GM12864 (cell line): Measurements from ENCODE around the gene CTDP1.

Source experiments
- DNase-seq: peaks from one replicate; pipeline ENCODE4 v3.0.0-alpha.2; 2011; ENCODE audit warnings: low read depth
- H3K4me3 ChIP-seq: 2 replicates; pipeline ENCODE4 v1.5.1; 2011; ENCODE audit warnings: mild to moderate bottlenecking, low read depth, low read length, control low read depth
- CTCF ChIP-seq: IDR thresholded peaks from 2 replicates; pipeline ENCODE4 v1.5.1; 2011; ENCODE audit warnings: low read depth, mild to moderate bottlenecking, moderate library complexity, low read length, control low read depth, inconsistent platforms; ENCODE audit errors: missing control alignments

The CTDP1 gene

GRCh38 chr18:79712206-79712857 is 32.7 kb downstream of the CTDP1 start:
- DNase-seq: no peak
- TF ChIP-seq CTCF: no peak
- no peak overlapping the region for H3K4me3 ChIP-seq

GRCh38 chr18:79713341-79713740 is 33.7 kb downstream of the CTDP1 start:
- no peak overlapping the region for H3K4me3 ChIP-seq
- TF ChIP-seq CTCF: no peak
- no peak for DNase-seq

- TF ChIP-seq CTCF: no peak
- DNase-seq: no peak
These were observed 35.1 kb downstream of the CTDP1 start for GRCh38 chr18:79714531-79715240.

GRCh38 chr18:79715280-79715679 is 35.7 kb downstream of the CTDP1 start:
- no peak overlapping the region for H3K4me3 ChIP-seq
- TF ChIP-seq CTCF: no peak
- DNase-seq: no peak

More at GRCh38 chr18:79714531-79715240, 35.1 kb downstream of the CTDP1 start:
- no peak overlapping the region for H3K4me3 ChIP-seq

GRCh38 chr18:79717059-79717458 is 37.5 kb downstream of the CTDP1 start:
- no peak overlapping the region for H3K4me3 ChIP-seq
- TF ChIP-seq CTCF: no peak
- DNase-seq: no peak

GRCh38 chr18:79717555-79718074 is 38.0 kb downstream of the CTDP1 start:
- no peak for DNase-seq

More at GRCh38 chr18:79717555-79718074, 38.0 kb downstream of the CTDP1 start:
- no peak for TF ChIP-seq CTCF
- no peak overlapping the region for H3K4me3 ChIP-seq
